GM12878 (cell line): ENCODE results near the gene SH3D19. TPM values are rescaled to one million over a fixed set of nuclear protein-coding genes. Genes with fewer than 3 reads are reported as not detected.

Experiments used
- ATAC-seq: fragments of 200-7000 bp; cut with Tn5 transposase; 3 replicates; pipeline ENCODE4 v1.9.1; 2020; ENCODE audit warnings: mild to moderate bottlenecking, moderate library complexity
- BruUV-seq: library from RNA; stranded (reverse); fragments of 400-500 nt; replicated peaks from 2 replicates; lab custom pipeline; 2021; lab: Mats Ljungman, UMichigan
- CTCF ChIA-PET: fragments of 300-600 bp; sonication (Branson Sonifier 250); formaldehyde crosslinking; extraction: SDS; loops from one replicate; lab custom pipeline; 2021; ENCODE audit warnings: inconsistent platforms; lab: Yijun Ruan, JAX
- POLR2A ChIA-PET: fragments of 350-600 bp; formaldehyde crosslinking; extraction: SDS; loops from one replicate; lab custom pipeline; 2021; ENCODE audit warnings: inconsistent platforms; lab: Charles Lee
- RAD21 ChIA-PET: fragments of 300-600 bp; sonication (Branson Sonifier 250); formaldehyde crosslinking; loops from one replicate; lab custom pipeline; 2023; ENCODE audit warnings: antibody characterized with exemption; ENCODE audit not compliant: unreplicated experiment; lab: Charles Lee
- SMC1A ChIA-PET: fragments of 300-600 bp; sonication (Branson Sonifier 250); formaldehyde crosslinking; loops from one replicate; lab custom pipeline; 2023; ENCODE audit not compliant: unreplicated experiment, uncharacterized antibody; lab: Charles Lee
- DNase-seq: peaks from one replicate; pipeline ENCODE4 v3.0.0-alpha.2; 2011; ENCODE audit warnings: low read depth, low spot score
- FAIRE-seq: peaks from 3 replicates; lab custom pipeline; 2011; peaks lifted over from hg19 to GRCh38; lab: Jason Lieb, UNC
- H2AFZ ChIP-seq: 2 replicates; pipeline ENCODE4 v1.6.0; 2011; ENCODE audit warnings: low read depth, low read length, control low read depth; ENCODE audit not compliant: control insufficient read depth
- H3K27ac ChIP-seq: 2 replicates; pipeline ENCODE4 v1.5.1; 2011; ENCODE audit warnings: control low read depth; ENCODE audit not compliant: control insufficient read depth, insufficient read depth
- H3K27me3 ChIP-seq, 2 experiments: replicated peaks in 1 of 2; 2 replicates each; pipeline versions ENCODE4 v1.6.0 to v1.6.1; 2011; ENCODE audit warnings: low read length in 1 of 2; ENCODE audit not compliant: control insufficient read depth in 2 of 2, insufficient read depth in 2 of 2
- H3K36me3 ChIP-seq, 2 experiments: 2 replicates each; pipeline ENCODE4 v1.5.1; 2011; ENCODE audit warnings: low read length in 1 of 2; ENCODE audit not compliant: control insufficient read depth in 2 of 2, insufficient read depth in 2 of 2
- H3K4me1 ChIP-seq: 2 replicates; pipeline ENCODE4 v1.6.1; 2011; ENCODE audit warnings: mild to moderate bottlenecking, low read length, moderate library complexity, mixed read lengths; ENCODE audit not compliant: control insufficient read depth, insufficient read depth
- H3K4me2 ChIP-seq: 2 replicates; pipeline ENCODE4 v1.6.0; 2011; ENCODE audit warnings: control low read depth; ENCODE audit not compliant: control insufficient read depth, insufficient read depth
- H3K4me3 ChIP-seq: fragments of 200-600 bp; sonication (generic); 2 replicates; pipeline ENCODE4 v1.5.1; 2016
- H3K79me2 ChIP-seq: 2 replicates; pipeline ENCODE4 v1.6.0; 2011; ENCODE audit warnings: low read length; ENCODE audit not compliant: control insufficient read depth, insufficient read depth
- H3K9ac ChIP-seq: 2 replicates; pipeline ENCODE4 v1.8.0; 2011; ENCODE audit warnings: low read length, control low read depth, mixed read lengths; ENCODE audit not compliant: control insufficient read depth, insufficient read depth
- H3K9me3 ChIP-seq: replicated peaks from 3 replicates; pipeline ENCODE4 v1.5.1; 2011; ENCODE audit warnings: mild to moderate bottlenecking, low read length; ENCODE audit not compliant: control insufficient read depth, insufficient read depth
- H4K20me1 ChIP-seq: 2 replicates; pipeline ENCODE4 v1.6.0; 2011; ENCODE audit not compliant: control insufficient read depth, insufficient read depth
- BCLAF1 ChIP-seq: fragments of 450-650 bp; IDR thresholded peaks from 2 replicates; pipeline ENCODE4 v1.6.1; 2017; ENCODE audit warnings: antibody characterized with exemption, mild to moderate bottlenecking, moderate library complexity
- BHLHE40 ChIP-seq, 2 experiments: fragments of 450-650 bp in 1 of 2; IDR thresholded peaks; 2 replicates each; pipeline ENCODE4 v1.6.1; 2011 to 2017; ENCODE audit warnings: low read depth in 2 of 2, borderline replicate concordance in 1 of 2, improper control_type of control experiment in 1 of 2, low read length in 1 of 2, mild to moderate bottlenecking in 1 of 2
- ELK1 ChIP-seq: IDR thresholded peaks from 2 replicates; pipeline ENCODE4 v1.6.1; 2012; ENCODE audit warnings: low read depth, low read length, improper control_type of control experiment
- EP300 ChIP-seq, 2 experiments: fragments of 150-350 bp in 1 of 2; IDR thresholded peaks; 2 replicates each; pipeline ENCODE4 v1.6.1; 2011 to 2012; ENCODE audit warnings: low read depth in 2 of 2, low read length in 2 of 2, borderline replicate concordance in 1 of 2, improper control_type of control experiment in 1 of 2, inconsistent platforms in 1 of 2; ENCODE audit not compliant: control insufficient read depth in 1 of 2
- ESRRA ChIP-seq: IDR thresholded peaks from 2 replicates; pipeline ENCODE4 v1.6.1; 2012; ENCODE audit warnings: mild to moderate bottlenecking, low read length, improper control_type of control experiment
- HSF1 ChIP-seq: fragments of 150-350 bp; IDR thresholded peaks from 2 replicates; pipeline ENCODE4 v1.6.1; 2014; ENCODE audit warnings: mild to moderate bottlenecking, low read depth, low read length
- IKZF1 ChIP-seq: fragments of 450-650 bp; conservative IDR thresholded peaks from 2 replicates; pipeline ENCODE4 v1.6.1; 2017; ENCODE audit warnings: antibody characterized with exemption, mild to moderate bottlenecking
- JUNB ChIP-seq: IDR thresholded peaks from 2 replicates; pipeline ENCODE4 v1.6.1; 2016; ENCODE audit warnings: antibody characterized with exemption, mild to moderate bottlenecking
- MYC ChIP-seq: IDR thresholded peaks from 2 replicates; pipeline ENCODE4 v1.6.1; 2011; ENCODE audit warnings: mild to moderate bottlenecking, low read length, moderate library complexity, inconsistent platforms; ENCODE audit not compliant: insufficient read depth, insufficient replicate concordance, insufficient read length, severe bottlenecking
- NR2F1 ChIP-seq: fragments of 450-650 bp; conservative IDR thresholded peaks from 2 replicates; pipeline ENCODE4 v1.6.1; 2017; ENCODE audit warnings: mild to moderate bottlenecking
- POLR2A ChIP-seq: IDR thresholded peaks from 2 replicates; pipeline ENCODE4 v1.6.1; 2011; ENCODE audit warnings: low read depth, mild to moderate bottlenecking, low read length
- POLR2AphosphoS2 ChIP-seq: IDR thresholded peaks from 2 replicates; pipeline ENCODE4 v1.6.1; 2011; ENCODE audit warnings: low read depth, mild to moderate bottlenecking, low read length, improper control_type of control experiment, moderate library complexity
- SPI1 ChIP-seq: IDR thresholded peaks from 2 replicates; pipeline ENCODE4 v1.6.1; 2011; ENCODE audit warnings: low read depth, mild to moderate bottlenecking, low read length, moderate library complexity, borderline replicate concordance; ENCODE audit not compliant: insufficient read depth
- TBL1XR1 ChIP-seq: IDR thresholded peaks from 2 replicates; pipeline ENCODE4 v1.6.1; 2012; ENCODE audit warnings: low read depth, low read length, improper control_type of control experiment
- TCF7 ChIP-seq: IDR thresholded peaks from 2 replicates; pipeline ENCODE4 v1.6.1; 2014; ENCODE audit warnings: antibody characterized with exemption, borderline replicate concordance
- ZNF384 ChIP-seq: IDR thresholded peaks from 2 replicates; pipeline ENCODE4 v1.6.1; 2012; ENCODE audit warnings: low read depth, mild to moderate bottlenecking, low read length, improper control_type of control experiment, borderline replicate concordance
- WGBS: methylation state at CpG from one replicate; pipeline ENCODE4 v1.1.6; 2016; ENCODE audit warnings: low lambda C conversion rate; ENCODE audit not compliant: insufficient replicate concordance, insufficient coverage; ENCODE audit errors: missing lambda C conversion rate; 5-methylcytosine and 5-hydroxymethylcytosine counted together
- in situ Hi-C: fragments of 300-500 bp; cut with MboI; formaldehyde crosslinking; loops from 9 replicates; pipeline ENCODE4 v1.14.3; 2018; ENCODE audit warnings: mixed read lengths
- intact Hi-C: fragments of 100-400 bp; cut with micrococcal nuclease; formaldehyde crosslinking; loops from one replicate; pipeline ENCODE4 v1.14.2; 2022; ENCODE audit not compliant: unreplicated experiment
- polyA plus RNA-seq, 11 experiments: library from polyadenylated mRNA; depleted of rRNA in 4 of 11; unstranded in 6 of 11; stranded (reverse) in 5 of 11; fragments of >200 nt; fragmentation: Nextera tagmentation in 4 of 11; fragmentation: Illumina TruSeq in 1 of 11; extraction: Ambion mirVana in 4 of 11; extraction: Trizol in 1 of 11; gene quantifications; 1 replicate in 1 of 11; 2 replicates in 10 of 11; pipeline versions ENCODE4 v1.2.1 to v1.2.3, GENCODE V29; 2011 to 2016; ENCODE audit warnings: inconsistent platforms in 2 of 11, missing spikeins in 2 of 11, low read depth in 1 of 11
- total RNA-seq, 4 experiments: library from RNA; depleted of rRNA in 3 of 4; stranded (reverse); fragments of >200 nt in 3 of 4; fragmentation: Illumina TruSeq in 1 of 4; extraction: Trizol in 1 of 4; gene quantifications; 2 replicates each; pipeline versions ENCODE4 v1.2.1 to v1.2.3, GENCODE V29; 2013 to 2021

Gene SH3D19
- total and polyA plus RNA-seq, 10 of the 15 experiments (the other 5 are each of a cell fraction or from before 2014, with no cell fraction given): 0.03 to 6.9 (median 0.33) TPM; not detected in 3

DNA sequence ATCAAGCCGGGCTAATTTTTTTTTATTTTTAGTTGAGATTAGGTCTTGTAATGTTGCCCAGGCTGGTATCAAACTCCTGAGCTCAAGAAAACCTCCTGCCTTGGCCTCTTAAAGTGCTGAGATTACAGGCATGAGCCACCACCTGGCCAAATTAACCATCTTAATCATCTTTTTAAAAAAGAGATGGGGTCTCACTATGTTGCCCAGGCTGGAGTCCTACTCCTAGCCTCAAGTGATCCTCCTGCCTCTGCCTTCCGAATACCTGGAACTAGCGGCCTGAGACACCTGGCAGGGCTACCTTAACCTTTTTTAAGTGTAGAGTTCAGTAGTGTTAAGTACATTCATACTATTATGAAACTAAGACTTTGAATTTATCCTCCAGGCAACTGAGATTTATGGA is 227.6 kb downstream of the SH3D19 start (continued):
- TF ChIP-seq ZNF384: no peak
- no peak for TF ChIP-seq ELK1
- no peak for TF ChIP-seq ESRRA
- TF ChIP-seq POLR2A: no peak
- TF ChIP-seq IKZF1: no peak

- intact Hi-C loops: loop anchor here (5.0 kb wide), 2 partner anchors 43 to 63 kb away; no protein-coding TSS in a partner anchor
- H3K27ac ChIP-seq: no peak overlapping the region
- FAIRE-seq: no peak
- peaks cover 23% of the 10 kb centered on the region for H3K4me1 ChIP-seq
- H3K79me2 ChIP-seq: peaks cover 7% of the 10 kb centered on the region
- no peaks in the 10 kb centered on the region for H3K9me3 ChIP-seq
- ChIA-PET CTCF (interaction anchor here (0.8 kb wide), 1 partner anchor 61 kb away, joined by 4 read pairs; no protein-coding TSS in a partner anchor), POLR2A (interaction anchor here (1.1 kb wide), 1 partner anchor 8 kb away, joined by 4 read pairs; no protein-coding TSS in a partner anchor), SMC1A (interaction anchor here (1.1 kb wide), 1 partner anchor 21 kb away, joined by 4 read pairs; no protein-coding TSS in a partner anchor), RAD21 (no interaction called here)
- H4K20me1 ChIP-seq: no peaks in the 10 kb centered on the region
- DNase-seq: no peak
- in situ Hi-C loops: no loop called here
- no peak overlapping the region for H3K4me3 ChIP-seq
- H3K27me3 ChIP-seq: no peaks in the 10 kb centered on the region
- 67% methylated on average over 3 of the region's 3 CpGs for whole genome bisulfite sequencing
- H3K4me2 ChIP-seq: no peak overlapping the region
- TF ChIP-seq JUNB (no peak), MYC (no peak), SPI1 (no peak), TBL1XR1 (no peak), NR2F1 (no peak), BCLAF1 (no peak), TCF7 (no peak), EP300 (IDR thresholded peaks at IDR 0.05; ENCODE audit: borderline replicate concordance in 1 of 2, control insufficient read depth in 1 of 2, low read depth in 2 of 2, low read length in 2 of 2) (no peak), HSF1 (no peak), POLR2AphosphoS2 (no peak), BHLHE40 (IDR thresholded peaks at IDR 0.05; ENCODE audit: borderline replicate concordance in 1 of 2, low read depth in 2 of 2, low read length in 1 of 2) (no peak)
- no peak for ATAC-seq
- no TSS peak for BruUV-seq
- H3K36me3 ChIP-seq: no peaks in the 10 kb centered on the region
- no peak overlapping the region for H3K9ac ChIP-seq
- H2AFZ ChIP-seq: no peak overlapping the region
Observed at GRCh38 chr4:151095142-151095541, 230.3 kb downstream of the SH3D19 start.
